ENCODE measurements around the gene KIF3A.

Gene KIF3A

DNA sequence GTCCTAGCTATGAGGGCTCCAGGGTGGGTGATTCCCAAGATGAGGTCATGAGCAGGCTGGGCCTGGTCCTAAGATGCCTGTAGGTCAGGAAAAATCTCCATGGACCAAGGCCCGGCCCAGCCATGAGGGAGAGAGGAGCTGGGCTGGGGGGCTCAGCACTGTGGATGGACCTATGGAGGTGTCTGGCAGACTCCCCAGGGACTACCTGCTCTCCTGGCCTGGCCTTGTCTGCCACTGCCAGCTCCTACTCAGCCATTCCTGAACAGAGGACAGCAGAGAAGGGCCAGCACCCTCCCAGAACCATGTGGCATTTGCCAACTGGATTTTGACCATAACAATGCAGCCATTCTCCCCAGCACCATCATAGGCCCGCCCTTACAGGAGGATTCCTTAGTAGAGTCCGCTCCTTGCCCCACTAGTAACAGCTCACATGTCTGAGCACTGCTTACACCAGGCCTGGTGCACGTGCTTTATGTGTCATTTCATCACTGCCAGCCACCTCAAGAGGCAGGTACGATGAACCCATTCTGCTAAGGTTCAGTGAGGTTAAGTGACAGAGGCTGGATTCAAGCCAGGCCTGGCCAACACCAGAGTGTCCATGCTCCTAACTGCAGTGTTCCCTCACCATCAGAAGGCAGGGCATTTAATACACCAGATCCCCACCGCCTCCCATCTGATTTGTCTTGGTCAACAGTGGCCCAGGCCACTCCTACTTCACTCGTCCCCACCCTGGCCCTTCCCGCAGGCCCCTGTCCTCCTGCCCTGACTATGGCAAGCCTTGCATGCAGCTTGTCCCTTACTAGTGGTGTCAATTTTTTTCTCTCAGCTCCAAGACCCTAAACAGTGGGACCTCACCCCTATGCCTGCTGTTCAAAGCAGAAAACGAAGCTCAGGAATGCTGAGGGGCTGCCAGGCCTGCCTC lies 78.7 kb downstream of the KIF3A start:
- DNase-seq, result no peak
- Histone ChIP-seq H2AFZ (ENCODE audit: low read length) (no peak overlapping the region), H3F3A (ENCODE audit: insufficient read depth, low read length) (no peaks in the 10 kb centered on the region), H3K36me3 (replicated peaks; ENCODE audit: insufficient read depth, low read length) (no peaks in the 10 kb centered on the region), H3K27me3 (replicated peaks; ENCODE audit: insufficient read depth, low read length) (no peaks in the 10 kb centered on the region), H3K9me3 (replicated peaks; ENCODE audit: insufficient read depth, low read length) (no peaks in the 10 kb centered on the region), H3K9me2 (replicated peaks; ENCODE audit: insufficient read depth, low read length) (no peaks in the 10 kb centered on the region), H3K79me2 (ENCODE audit: low read length) (no peaks in the 10 kb centered on the region), H3K9ac (ENCODE audit: low read length) (no peak overlapping the region), H3K4me3 (ENCODE audit: low read length) (no peak overlapping the region), H3K27ac (ENCODE audit: low read length) (no peak overlapping the region), H3K4me2 (ENCODE audit: low read depth, low read length) (no peak overlapping the region), H4K20me1 (ENCODE audit: insufficient read depth, low read length) (no peaks in the 10 kb centered on the region), H3K4me1 (ENCODE audit: low read length) (peaks cover 6% of the 10 kb centered on the region)
- TF ChIP-seq EZH2phosphoT487 (IDR thresholded peaks at IDR 0.05; ENCODE audit: low read length) (no peak), EZH2 (optimal IDR thresholded peaks at IDR 0.05; ENCODE audit: low read depth, low read length) (no peak), CTCF (IDR thresholded peaks at IDR 0.05; ENCODE audit: low read length) (no peak)

DNA sequence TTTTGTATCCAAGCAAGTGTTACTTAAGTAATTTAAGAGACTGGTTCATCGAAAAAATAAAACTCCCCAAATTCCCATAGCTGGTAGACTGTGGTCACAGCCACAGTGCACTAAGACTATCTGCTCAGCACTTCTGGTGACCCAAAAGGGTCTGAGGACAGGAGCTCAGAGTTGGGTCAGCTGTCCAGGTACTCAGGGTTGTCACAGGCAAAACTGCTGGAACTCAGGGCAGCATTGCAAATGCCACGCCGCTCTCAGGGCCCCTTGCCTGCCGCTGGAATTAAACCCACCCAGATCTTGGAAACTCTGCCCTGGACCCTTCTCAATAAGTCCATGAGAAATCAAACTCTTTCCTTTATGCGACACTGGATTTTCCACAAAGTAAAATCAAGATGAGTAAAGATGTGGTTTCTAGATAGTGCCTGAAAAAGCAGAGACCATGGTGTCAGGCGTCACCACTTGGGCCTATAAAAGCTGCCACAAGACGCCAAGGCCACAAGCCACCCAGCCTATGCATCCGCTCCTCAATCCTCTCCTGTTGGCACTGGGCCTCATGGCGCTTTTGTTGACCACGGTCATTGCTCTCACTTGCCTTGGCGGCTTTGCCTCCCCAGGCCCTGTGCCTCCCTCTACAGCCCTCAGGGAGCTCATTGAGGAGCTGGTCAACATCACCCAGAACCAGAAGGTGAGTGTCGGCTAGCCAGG lies 79.5 kb downstream of the KIF3A start, which contains the start of gene IL13:
Gene IL13, plus strand, starts transcription at position 498 of the 705 bp plus-strand sequence. Its CDS starts 14 bp downstream, at position 512.
- H3K9me3 ChIP-seq (replicated peaks; ENCODE audit: insufficient read depth, low read length), result no peaks in the 10 kb centered on the region
- TF ChIP-seq EZH2phosphoT487 (IDR thresholded peaks at IDR 0.05; ENCODE audit: low read length) (no peak), CTCF (IDR thresholded peaks at IDR 0.05; ENCODE audit: low read length) (no peak), EZH2 (optimal IDR thresholded peaks at IDR 0.05; ENCODE audit: low read depth, low read length) (no peak)
- H4K20me1 ChIP-seq (ENCODE audit: insufficient read depth, low read length), result no peaks in the 10 kb centered on the region
- H3K9me2 ChIP-seq (replicated peaks; ENCODE audit: insufficient read depth, low read length), result no peaks in the 10 kb centered on the region
- no peaks in the 10 kb centered on the region for H3K36me3 ChIP-seq (replicated peaks; ENCODE audit: insufficient read depth, low read length)
- no peak for DNase-seq
- H3F3A ChIP-seq (ENCODE audit: insufficient read depth, low read length), result no peaks in the 10 kb centered on the region
- H3K9ac ChIP-seq (ENCODE audit: low read length), result no peak within 1 kb of the TSS
- no peak within 1 kb of the TSS for H2AFZ ChIP-seq (ENCODE audit: low read length)
- no peak within 1 kb of the TSS for H3K4me2 ChIP-seq (ENCODE audit: low read depth, low read length)
- no peaks in the 10 kb centered on the region for H3K4me1 ChIP-seq (ENCODE audit: low read length)
- H3K4me3 ChIP-seq (ENCODE audit: low read length), result no peak within 1 kb of the TSS
- H3K27me3 ChIP-seq (replicated peaks; ENCODE audit: insufficient read depth, low read length), result no peaks in the 10 kb centered on the region
- H3K27ac ChIP-seq (ENCODE audit: low read length), result no peak within 1 kb of the TSS
- H3K79me2 ChIP-seq (ENCODE audit: low read length), result no peaks in the 10 kb centered on the region

DNA sequence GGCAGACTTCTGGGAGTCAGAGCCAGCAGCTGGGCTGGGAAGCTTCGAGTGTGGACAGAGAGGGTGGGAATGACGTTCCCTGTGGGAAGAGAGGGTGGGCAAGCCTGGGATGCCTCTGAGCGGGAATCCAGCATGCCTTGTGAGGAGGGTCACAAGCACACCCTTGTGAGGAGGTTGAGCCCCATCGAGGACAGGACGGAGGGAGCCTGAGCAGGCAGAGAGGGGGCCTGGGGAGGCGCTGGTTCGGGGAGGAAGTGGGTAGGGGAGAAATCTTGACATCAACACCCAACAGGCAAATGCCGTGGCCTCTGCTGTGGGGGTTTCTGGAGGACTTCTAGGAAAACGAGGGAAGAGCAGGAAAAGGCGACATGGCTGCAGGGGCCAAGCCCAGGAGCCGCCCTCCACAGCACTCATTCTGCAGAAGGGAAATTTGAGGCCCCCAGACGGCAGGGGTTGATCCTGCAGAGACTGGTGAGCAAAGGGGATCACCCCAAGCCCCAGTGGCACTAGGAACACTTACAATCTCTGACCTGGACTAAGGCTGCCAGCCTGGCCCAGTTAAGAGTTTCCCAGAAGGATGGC lies 80.5 kb downstream of the KIF3A start:
- no peaks in the 10 kb centered on the region for H3K36me3 ChIP-seq (replicated peaks; ENCODE audit: insufficient read depth, low read length)
- no peak overlapping the region for H3K4me3 ChIP-seq (ENCODE audit: low read length)
- H4K20me1 ChIP-seq (ENCODE audit: insufficient read depth, low read length), result no peaks in the 10 kb centered on the region
- TF ChIP-seq EZH2phosphoT487 (IDR thresholded peaks at IDR 0.05; ENCODE audit: low read length) (no peak), CTCF (IDR thresholded peaks at IDR 0.05; ENCODE audit: low read length) (no peak), EZH2 (optimal IDR thresholded peaks at IDR 0.05; ENCODE audit: low read depth, low read length) (no peak)
- H3K9ac ChIP-seq (ENCODE audit: low read length), result no peak overlapping the region
- H3K9me3 ChIP-seq (replicated peaks; ENCODE audit: insufficient read depth, low read length), result no peaks in the 10 kb centered on the region
- no peak overlapping the region for H3K27ac ChIP-seq (ENCODE audit: low read length)
- H3K79me2 ChIP-seq (ENCODE audit: low read length), result no peaks in the 10 kb centered on the region
- H3K4me1 ChIP-seq (ENCODE audit: low read length), result no peaks in the 10 kb centered on the region
- no peaks in the 10 kb centered on the region for H3F3A ChIP-seq (ENCODE audit: insufficient read depth, low read length)
- no peaks in the 10 kb centered on the region for H3K27me3 ChIP-seq (replicated peaks; ENCODE audit: insufficient read depth, low read length)
- H3K9me2 ChIP-seq (replicated peaks; ENCODE audit: insufficient read depth, low read length), result no peaks in the 10 kb centered on the region
- H2AFZ ChIP-seq (ENCODE audit: low read length), result no peak overlapping the region
- no peak overlapping the region for H3K4me2 ChIP-seq (ENCODE audit: low read depth, low read length)
- no peak for DNase-seq

Data from MM.1S (cell line).